Stimulated activated CD4-positive, alpha-beta T cell treated with anti-CD3 and anti-CD28 coated beads, TNF-alpha, amount 100 ng/mL, for 24 hours (primary cell): Measurements from ENCODE around the gene AATF.

ENCODE experiments used
- DNase-seq, 3 experiments: peaks; one replicate each; pipeline ENCODE4 v3.0.0-alpha.2; 2020; ENCODE audit warnings: low read depth in 3 of 3

Gene AATF

DNA sequence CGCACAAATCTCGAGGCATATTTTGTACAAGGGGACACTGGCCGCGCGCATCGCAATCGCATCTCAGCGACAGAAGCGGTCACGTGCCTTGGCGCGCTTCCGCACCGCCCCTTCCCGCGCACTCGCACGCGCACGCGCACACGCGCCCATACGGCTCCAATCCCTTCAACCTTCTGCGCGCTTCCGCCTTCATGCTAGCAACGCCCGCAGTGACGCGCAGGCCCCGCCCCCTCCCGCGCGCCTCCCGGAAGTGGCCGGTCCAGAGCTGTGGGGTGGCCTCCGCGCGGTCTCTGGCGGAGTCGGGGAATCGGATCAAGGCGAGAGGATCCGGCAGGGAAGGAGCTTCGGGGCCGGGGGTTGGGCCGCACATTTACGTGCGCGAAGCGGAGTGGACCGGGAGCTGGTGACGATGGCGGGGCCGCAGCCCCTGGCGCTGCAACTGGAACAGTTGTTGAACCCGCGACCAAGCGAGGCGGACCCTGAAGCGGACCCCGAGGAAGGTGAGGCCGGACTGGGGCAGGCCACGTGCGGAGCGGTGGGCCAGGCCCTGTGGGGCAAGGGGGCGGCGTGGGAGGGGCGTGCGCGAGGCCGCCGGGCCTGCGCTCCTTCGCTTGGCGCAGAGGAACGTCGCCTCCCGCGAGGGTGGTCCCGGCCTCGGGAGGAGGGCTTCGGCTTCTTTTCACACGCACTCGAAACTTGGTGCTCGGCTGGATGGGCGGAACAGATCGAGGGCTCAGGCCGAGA is at the start of gene AATF:
Gene AATF (plus strand): TSS at position 238 of the 744 bp plus-strand sequence. CDS start 172 bp downstream, at position 410.
- DNase-seq: peak; percentile 86 to 97 (median 96)

- DNase-seq: no peak
Observed at GRCh38 chr17:36899250-36900159, 49.2 kb upstream of the AATF start.

DNA sequence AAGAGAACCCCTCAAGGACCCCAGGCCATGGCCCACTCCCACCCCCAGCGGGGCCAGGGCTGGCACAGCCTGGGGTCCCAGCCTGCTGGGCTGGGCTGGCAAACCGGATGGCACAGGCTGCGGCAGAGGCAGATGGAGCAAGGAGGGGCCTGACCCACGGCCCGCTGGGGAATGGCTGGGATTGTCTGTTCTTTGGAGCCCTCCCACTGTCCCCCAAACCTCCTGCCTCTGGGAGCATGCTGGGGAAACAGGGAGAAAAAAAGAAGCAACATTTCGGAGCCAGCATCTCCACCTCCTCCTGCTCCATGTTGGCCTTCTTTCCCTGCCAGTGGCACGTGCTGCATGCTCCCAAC is 48.6 kb upstream of the AATF start:
- DNase-seq: no peak

- DNase-seq: no peak
Observed at GRCh38 chr17:36901506-36901905, 47.2 kb upstream of the AATF start.

- DNase-seq: no peak
Observed at GRCh38 chr17:36907407-36907806, 41.3 kb upstream of the AATF start.

- no peak for DNase-seq
Observed at GRCh38 chr17:36910513-36910912, 38.2 kb upstream of the AATF start.

GRCh38 chr17:36911001-36911400 is 37.8 kb upstream of the AATF start:
- no peak for DNase-seq

DNA sequence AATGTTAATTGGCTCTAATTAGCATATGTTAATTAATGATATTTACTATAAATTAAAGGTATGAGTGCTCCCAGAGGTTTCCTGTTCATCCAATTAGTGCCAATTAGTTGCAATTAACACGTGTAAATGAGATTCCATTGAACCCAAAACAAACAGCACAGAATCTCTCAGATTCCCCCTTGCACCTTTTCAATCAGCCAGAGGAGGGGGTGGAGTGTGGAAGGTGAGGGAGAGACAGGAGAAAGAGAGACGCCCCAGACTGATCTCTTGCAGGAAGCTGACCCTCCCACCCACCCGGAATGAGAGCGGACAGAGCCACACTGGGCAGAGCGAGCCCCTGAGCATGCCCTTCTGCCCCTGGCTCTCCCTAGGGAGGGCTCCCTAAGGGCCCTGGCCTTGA is 35.6 kb upstream of the AATF start:
- no peak for DNase-seq

GRCh38 chr17:36918211-36918691 is 30.5 kb upstream of the AATF start:
- no peak for DNase-seq

DNA sequence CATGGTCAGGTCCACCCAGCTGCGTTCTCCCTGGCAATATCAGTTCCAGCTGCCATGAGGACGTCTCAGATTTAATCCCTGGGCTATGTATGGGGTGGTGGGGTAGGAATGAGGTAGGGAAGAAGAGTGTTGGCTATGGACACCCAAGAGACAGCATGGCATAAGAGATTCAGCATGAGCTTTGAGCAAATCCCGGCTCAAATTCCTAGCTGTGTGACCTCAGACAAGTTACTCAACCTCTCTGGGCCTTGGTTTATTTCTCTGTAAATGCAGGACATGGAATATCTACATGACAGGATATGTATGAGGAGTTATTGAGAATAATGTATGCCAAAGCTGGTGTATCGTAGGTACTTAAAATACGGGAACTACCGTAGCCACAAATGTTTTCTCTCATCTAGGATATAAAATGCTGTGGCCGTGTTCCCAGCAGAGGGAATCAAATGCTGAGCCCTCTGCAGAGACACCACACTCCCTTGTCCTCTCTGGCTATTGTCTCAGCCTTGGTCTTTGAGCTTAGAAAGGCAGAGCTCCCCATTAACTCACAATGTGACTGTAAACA is 29.3 kb upstream of the AATF start:
- no peak for DNase-seq

- no peak for DNase-seq
Observed at GRCh38 chr17:36920032-36921005, 28.4 kb upstream of the AATF start.

DNA sequence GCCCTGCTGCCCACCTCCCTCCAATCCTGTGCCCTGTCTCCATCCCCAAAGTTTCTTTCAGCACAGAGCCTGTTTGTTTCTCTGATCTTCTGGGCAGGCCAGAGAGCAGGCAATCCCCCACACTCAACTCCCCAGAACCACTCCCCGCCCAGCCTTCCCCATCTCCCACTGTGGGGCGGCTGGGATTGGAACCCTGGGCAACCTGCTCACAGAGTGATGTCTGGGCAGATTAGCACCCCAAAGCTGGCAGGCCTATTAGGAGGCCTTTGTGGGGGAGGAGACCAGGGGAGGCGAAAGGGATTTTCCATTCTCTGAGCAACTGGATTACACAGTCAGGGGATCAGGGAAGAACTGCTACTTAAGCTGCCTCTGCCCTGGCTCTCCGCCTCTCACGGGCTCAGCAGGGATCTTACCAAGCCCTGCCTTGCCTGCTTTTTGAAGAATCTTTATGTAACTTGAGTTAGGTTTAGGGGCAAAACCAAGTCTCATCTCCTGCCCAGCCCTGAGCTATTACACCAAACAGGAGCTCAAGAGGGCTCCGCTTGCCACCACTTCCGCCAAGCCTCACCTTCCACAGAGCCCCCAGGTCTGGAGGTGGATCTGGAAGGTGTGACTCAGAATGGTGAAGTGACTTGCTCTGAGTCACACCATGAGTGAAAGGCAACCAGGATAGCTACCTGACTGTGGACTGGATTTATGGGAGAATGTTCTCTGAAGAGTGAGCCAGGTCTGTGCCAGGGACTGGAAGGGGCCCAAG is 27.5 kb upstream of the AATF start:
- DNase-seq: peak in 2 of 3 experiments; percentile 53 to 75

GRCh38 chr17:36922175-36922574 is 26.6 kb upstream of the AATF start:
- DNase-seq: no peak

GRCh38 chr17:36923814-36924221 is 24.9 kb upstream of the AATF start:
- no peak for DNase-seq

GRCh38 chr17:36926226-36926625 is 22.5 kb upstream of the AATF start:
- DNase-seq: no peak

GRCh38 chr17:36926701-36927100 is 22.1 kb upstream of the AATF start:
- DNase-seq: no peak

DNA sequence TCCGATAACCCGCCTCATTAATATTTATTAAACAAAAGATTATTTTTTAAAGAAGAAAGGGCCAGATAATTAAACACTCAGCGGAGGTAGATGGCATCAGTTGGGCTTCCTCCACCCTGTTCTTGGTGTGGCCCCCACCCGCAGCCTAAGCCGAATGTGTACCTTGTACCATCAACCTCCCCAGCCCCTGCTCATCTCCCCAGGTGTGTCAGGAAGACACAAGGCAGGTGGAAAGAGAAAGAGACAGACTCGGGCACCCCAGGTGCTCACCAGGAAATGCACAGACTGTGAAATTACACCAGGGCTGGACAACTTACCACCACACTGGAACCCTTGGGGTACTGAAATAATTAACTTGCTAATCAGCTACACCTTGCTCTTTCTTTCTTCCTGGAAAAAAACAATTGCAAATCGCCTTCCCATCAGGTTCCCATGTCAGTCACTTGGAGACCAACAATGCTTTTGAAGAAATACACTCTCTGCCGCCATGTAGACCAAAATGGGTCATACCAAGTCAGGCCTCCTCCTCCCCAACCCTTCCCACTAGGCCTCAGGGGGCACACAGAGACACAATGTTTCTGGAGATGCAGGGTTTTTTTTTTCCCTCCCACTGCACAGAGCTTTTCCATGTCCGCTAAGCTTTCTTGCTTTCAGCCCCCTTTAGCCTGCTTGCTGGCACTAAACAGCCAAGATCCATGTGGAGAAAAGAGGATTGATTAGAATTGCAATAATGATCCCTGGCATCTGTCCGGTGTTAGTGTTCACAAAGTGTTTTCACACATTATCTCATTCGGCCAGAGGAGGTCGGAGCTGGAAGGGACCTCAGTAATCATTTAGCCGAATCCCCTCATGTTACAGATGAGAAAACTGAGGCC is 20.0 kb upstream of the AATF start:
- DNase-seq: no peak

DNA sequence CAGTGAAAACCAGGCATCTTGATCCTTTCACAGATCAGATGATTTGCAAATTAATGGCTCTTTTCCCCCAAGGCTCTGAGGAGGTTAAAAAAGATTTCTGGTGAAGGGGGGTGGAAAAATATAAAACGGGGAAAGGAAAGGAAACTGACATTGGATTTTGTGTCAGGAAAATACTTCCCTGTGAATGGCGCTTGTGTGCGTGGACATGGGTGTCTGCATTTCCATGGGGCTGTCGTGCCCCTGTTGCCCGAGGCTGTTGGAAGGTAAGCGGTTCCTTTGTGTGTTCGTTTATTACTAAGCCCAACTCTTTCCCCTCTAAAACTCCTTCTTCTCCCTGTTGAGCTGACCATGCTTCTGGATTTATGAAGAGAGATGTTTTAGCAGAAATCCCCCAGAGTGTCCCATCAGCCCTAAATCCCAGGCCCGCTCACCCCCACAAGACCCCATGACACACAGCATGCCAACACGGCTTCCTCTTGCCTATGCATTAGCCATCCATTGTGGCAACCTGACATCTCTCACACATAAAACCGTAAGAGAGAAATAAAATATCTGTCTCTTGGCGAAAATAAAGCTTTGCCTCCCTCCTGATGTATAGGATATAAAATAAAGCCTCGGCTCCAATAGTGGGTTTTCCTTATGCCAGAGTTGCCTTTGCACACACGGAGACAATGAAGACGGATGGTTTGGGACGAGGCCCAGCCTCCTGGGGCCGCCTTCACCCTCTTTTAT is 18.7 kb upstream of the AATF start:
- no peak for DNase-seq

DNA sequence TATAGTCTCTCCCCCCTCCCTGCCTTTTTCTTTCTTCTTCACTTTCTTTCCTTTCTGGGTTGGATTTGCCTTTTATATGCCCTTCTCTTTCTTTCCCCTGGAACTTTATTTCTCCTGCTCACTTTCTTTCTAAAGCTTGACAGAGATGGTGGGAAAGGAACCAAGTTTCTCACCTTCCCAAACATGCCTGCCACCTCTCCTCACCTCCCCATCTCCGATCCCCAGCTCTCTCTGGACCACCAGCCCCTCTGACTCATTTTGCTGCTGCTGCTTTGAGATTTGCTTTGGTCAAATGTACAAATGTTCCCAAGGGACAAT is 18.2 kb upstream of the AATF start:
- no peak for DNase-seq
